GM12873 (cell line): Measurements from ENCODE around the gene ZNF358.

Source experiments
- CTCF ChIP-seq: IDR thresholded peaks from 2 replicates; pipeline ENCODE4 v1.5.1; 2012; ENCODE audit warnings: low read depth, mild to moderate bottlenecking, moderate library complexity, low read length, control low read depth; ENCODE audit not compliant: insufficient read depth; ENCODE audit errors: missing control alignments

Gene ZNF358

GRCh38 chr19:7560255-7560654 is 44.4 kb downstream of the ZNF358 start:
- TF ChIP-seq CTCF: no peak

- no peak for TF ChIP-seq CTCF
These were observed 45.4 kb downstream of the ZNF358 start for GRCh38 chr19:7561325-7561724.

- no peak for TF ChIP-seq CTCF
These were observed 46.9 kb downstream of the ZNF358 start for GRCh38 chr19:7562646-7563393.

- no peak for TF ChIP-seq CTCF
These were observed 49.0 kb downstream of the ZNF358 start for GRCh38 chr19:7564866-7565265.

GRCh38 chr19:7565332-7565731 is 49.4 kb downstream of the ZNF358 start:
- TF ChIP-seq CTCF: no peak
